Lower leg skin (tissue), 3 donors: Measurements from ENCODE around the gene ARRDC4.

Experiments used
- CTCF ChIP-seq, 3 donors: fragments of 450-650 bp; IDR thresholded peaks; one replicate each; pipeline ENCODE4 v1.5.1; 2016; ENCODE audit warnings: antibody characterized with exemption in 3 of 3, mild to moderate bottlenecking in 3 of 3, moderate library complexity in 2 of 3
- POLR2A ChIP-seq, 2 donors: fragments of 450-650 bp; IDR thresholded peaks; one replicate each; pipeline ENCODE4 v1.6.1; 2016 to 2017; ENCODE audit warnings: antibody characterized with exemption in 2 of 2, mild to moderate bottlenecking in 1 of 2, moderate library complexity in 1 of 2

- TF ChIP-seq CTCF (IDR thresholded peaks at IDR 0.05), result no peak
- no peak for TF ChIP-seq POLR2A (IDR thresholded peaks at IDR 0.05)
Measured at GRCh38 chr15:97953254-97953653, 7.2 kb upstream of the ARRDC4 start.
